ENCODE results near the gene DLG5. TPM values are rescaled to one million over a fixed set of nuclear protein-coding genes. Genes with fewer than 3 reads are reported as not detected.

DLG5 gene
- total and polyA plus RNA-seq, 4 donors, result 10.0 to 70.6 (median 35.4) TPM

DNA sequence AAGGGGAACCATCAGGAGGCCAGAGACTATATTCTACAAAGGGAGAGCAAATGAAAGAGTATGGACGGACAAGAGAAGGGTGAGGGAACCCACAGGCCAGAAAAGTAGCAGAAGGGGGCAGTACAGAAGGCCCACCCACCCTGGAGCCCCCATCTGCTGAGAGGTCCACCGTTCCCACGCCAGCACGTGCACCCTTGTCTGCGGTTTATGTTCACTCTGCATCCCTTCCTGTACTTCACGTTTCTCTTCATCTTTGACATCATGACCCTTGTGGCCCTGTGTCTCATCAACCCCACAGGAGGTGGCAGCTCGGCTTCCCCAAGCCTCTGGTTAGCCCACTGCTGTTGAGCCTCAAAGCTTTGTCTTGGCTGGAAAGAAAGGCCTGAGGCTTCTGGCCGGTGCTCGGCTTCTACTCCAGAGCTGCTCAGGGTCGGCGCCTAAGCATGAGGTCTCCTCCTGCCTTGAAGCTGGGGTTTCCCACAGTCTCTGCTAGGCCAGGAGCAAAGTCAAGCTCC lies 138.0 kb downstream of the DLG5 start:
- H3K4me3 ChIP-seq (ENCODE audit: low read length in 2 of 2), result no peak overlapping the region
- no peaks in the 10 kb centered on the region for H3K27me3 ChIP-seq (ENCODE audit: control insufficient read depth in 1 of 2, insufficient read depth in 2 of 2, low read length in 1 of 2)
- H3K36me3 ChIP-seq (ENCODE audit: control insufficient read depth in 1 of 2, insufficient read depth in 2 of 2, low read length in 1 of 2), result peaks cover 0 to 7% of the 10 kb centered on the region in 2 donors
- intact Hi-C loops (cut with DNase I), result no loop called here
- no peak overlapping the region for H3K27ac ChIP-seq (ENCODE audit: low read depth in 1 of 2, low read length in 2 of 2)
- H3K9me3 ChIP-seq (ENCODE audit: control insufficient read depth, low read length), result no peaks in the 10 kb centered on the region
- WGBS, 2 donors, result 93 to 98% methylated on average over 10 to 11 of the region's 11 CpGs
- no peak for ATAC-seq (ENCODE audit: low FRiP score)
- no peaks in the 10 kb centered on the region for H3K4me1 ChIP-seq (ENCODE audit: control insufficient read depth in 1 of 2, insufficient read depth in 2 of 2, low read length in 2 of 2)
- DNase-seq, result peak in 1 of 2 donors; percentile 14

DNA sequence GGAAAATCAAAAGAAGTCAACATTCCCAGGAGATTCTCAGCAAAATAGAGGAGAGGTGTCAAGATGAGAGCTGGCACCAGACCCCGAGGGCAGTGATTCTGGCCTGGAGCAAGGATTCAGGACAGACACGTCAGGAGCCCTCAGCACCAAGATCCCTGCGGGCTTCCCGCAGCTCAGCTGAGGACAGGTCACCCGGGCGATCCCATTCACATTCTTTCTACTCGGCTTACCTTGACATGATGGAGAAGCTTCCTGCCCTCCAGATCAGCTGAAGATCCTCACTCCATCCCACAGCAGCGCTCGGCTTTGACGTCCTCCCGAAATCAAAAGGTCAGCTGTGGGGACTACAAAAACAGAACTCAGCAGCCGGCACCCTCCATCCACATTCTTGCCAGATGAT lies 139.1 kb downstream of the DLG5 start:
- Histone ChIP-seq H3K27ac (ENCODE audit: low read depth in 1 of 2, low read length in 2 of 2) (no peak overlapping the region), H3K36me3 (ENCODE audit: control insufficient read depth in 1 of 2, insufficient read depth in 2 of 2, low read length in 1 of 2) (peaks cover 0 to 8% of the 10 kb centered on the region in 2 donors), H3K4me3 (ENCODE audit: low read length in 2 of 2) (no peak overlapping the region), H3K4me1 (ENCODE audit: control insufficient read depth in 1 of 2, insufficient read depth in 2 of 2, low read length in 2 of 2) (no peaks in the 10 kb centered on the region), H3K9me3 (ENCODE audit: control insufficient read depth, low read length) (no peaks in the 10 kb centered on the region), H3K27me3 (ENCODE audit: control insufficient read depth in 1 of 2, insufficient read depth in 2 of 2, low read length in 1 of 2) (no peaks in the 10 kb centered on the region)
- DNase-seq (peak in 1 of 2 donors; percentile 32), ATAC-seq (ENCODE audit: low FRiP score) (no peak)
- intact Hi-C loops (cut with DNase I), result no loop called here
- 91 to 94% methylated on average over 12 of the region's 12 CpGs for WGBS, 2 donors

DNA sequence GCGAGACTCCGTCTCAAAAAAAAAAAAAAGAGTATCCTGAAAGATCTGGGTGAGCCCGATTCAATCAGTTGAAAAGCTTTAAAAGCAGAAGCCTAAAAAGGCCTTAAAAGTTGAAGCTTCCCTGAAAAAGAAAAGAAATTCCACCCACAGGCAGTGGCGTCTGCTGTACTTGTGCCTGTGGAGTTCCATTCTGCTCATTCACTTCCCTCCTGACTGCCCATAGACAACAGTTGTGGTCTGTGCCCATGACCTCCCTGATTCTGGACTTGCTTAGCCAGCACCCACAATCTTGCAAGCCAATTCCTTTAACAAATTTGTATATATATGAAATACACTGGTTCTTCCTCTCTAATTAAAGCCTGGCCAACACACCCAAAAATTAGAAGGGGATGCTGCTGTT lies 141.7 kb downstream of the DLG5 start:
- H3K4me1 ChIP-seq (ENCODE audit: control insufficient read depth in 1 of 2, insufficient read depth in 2 of 2, low read length in 2 of 2), result no peaks in the 10 kb centered on the region
- H3K27ac ChIP-seq (ENCODE audit: low read depth in 1 of 2, low read length in 2 of 2), result no peak overlapping the region
- no peak overlapping the region for H3K4me3 ChIP-seq (ENCODE audit: low read length in 2 of 2)
- peaks cover 0 to 2% of the 10 kb centered on the region in 2 donors for H3K36me3 ChIP-seq (ENCODE audit: control insufficient read depth in 1 of 2, insufficient read depth in 2 of 2, low read length in 1 of 2)
- ATAC-seq (ENCODE audit: low FRiP score) (no peak), DNase-seq (no peak)
- no peaks in the 10 kb centered on the region for H3K27me3 ChIP-seq (ENCODE audit: control insufficient read depth in 1 of 2, insufficient read depth in 2 of 2, low read length in 1 of 2)
- no peaks in the 10 kb centered on the region for H3K9me3 ChIP-seq (ENCODE audit: control insufficient read depth, low read length)
- intact Hi-C loops (cut with DNase I), result no loop called here
- 89% methylated on average over 4 of the region's 4 CpGs for WGBS, 2 donors

DNA sequence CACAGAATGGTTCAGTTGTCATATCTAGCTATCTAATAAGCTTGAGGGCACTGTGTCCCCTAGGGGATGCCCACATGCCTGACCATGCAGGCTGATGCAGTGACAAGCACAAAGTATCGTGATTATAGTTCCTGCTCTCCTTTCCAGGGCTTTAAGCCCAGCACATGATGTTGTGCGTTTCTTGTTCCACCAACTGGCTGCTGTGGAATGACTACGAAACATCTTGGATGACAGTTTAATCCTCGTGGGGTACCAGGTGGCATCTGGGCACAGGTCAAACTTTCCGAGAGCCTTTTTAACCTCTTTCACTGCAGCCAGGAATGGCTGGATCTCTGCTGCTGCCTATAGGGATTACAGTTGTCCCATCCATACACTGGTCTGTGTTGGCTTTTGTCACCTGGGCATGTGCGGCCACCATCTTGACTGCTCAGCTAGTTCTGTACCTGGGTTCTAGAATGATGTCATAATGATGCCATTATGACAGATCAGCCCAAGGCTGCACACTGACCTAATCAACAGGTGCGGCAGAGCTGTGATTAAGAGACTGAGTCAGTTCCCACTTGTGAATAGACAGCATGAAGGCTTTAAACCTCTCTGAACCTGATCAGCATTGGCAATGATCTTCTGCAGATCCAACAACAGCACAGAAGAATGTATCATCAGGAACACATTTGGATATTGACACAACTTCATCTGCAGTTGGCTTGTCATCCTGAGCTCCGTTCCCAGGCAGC lies 144.1 kb downstream of the DLG5 start:
- WGBS, 2 donors, result 94 to 96% methylated on average over 8 of the region's 8 CpGs
- no peak for DNase-seq
- H3K27ac ChIP-seq (ENCODE audit: low read depth in 1 of 2, low read length in 2 of 2), result no peak overlapping the region
- peaks cover 0 to 2% of the 10 kb centered on the region in 2 donors for H3K36me3 ChIP-seq (ENCODE audit: control insufficient read depth in 1 of 2, insufficient read depth in 2 of 2, low read length in 1 of 2)
- intact Hi-C loops (cut with DNase I), result no loop called here
- H3K4me1 ChIP-seq (ENCODE audit: control insufficient read depth in 1 of 2, insufficient read depth in 2 of 2, low read length in 2 of 2), result no peaks in the 10 kb centered on the region
- H3K4me3 ChIP-seq (ENCODE audit: low read length in 2 of 2), result no peak overlapping the region
- ATAC-seq (ENCODE audit: low FRiP score), result no peak
- no peaks in the 10 kb centered on the region for H3K27me3 ChIP-seq (ENCODE audit: control insufficient read depth in 1 of 2, insufficient read depth in 2 of 2, low read length in 1 of 2)
- peaks cover 1% of the 10 kb centered on the region for H3K9me3 ChIP-seq (ENCODE audit: control insufficient read depth, low read length)

DNA sequence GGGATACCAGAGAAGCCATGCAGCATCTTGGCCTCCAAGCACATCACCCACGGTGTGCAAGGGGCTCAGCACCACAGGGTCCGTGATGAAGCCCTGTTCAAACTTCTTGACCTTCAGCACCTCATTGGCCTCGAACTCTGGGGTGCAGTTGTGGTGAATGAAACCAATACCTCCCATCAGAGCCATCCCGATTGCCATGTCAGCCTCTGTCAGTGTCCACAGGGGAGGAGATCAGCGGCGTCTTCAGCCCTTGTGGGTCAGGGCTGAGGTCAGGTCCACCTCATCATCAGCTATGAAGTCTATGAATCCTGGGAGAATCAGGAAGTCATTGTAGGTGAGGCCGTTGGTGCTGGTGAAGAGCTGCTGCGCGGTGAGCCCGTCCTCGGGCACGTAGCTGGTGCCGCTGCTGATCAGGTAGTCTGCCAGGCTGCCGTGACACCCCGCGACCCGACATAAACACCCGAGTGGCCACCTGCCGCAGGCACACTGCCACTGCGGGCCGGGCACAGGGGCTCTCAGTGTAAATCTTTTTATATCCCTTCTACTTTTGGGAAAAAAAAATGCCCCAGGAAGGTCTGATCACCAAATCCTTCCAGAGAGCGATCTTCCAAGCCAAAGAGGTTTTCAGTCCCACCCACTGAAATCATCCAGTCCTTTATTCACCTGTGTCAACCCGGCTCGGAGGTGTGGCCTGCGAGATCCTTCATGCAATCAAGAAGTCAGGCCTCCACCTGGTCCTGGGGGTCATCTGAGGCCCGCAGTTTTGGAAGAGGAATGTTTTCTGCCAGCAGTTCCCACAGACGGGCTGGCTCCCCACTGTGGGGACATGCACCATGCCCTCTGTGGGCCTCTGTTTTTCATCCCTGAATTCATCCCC lies 144.9 kb downstream of the DLG5 start:
- H3K27me3 ChIP-seq (ENCODE audit: control insufficient read depth in 1 of 2, insufficient read depth in 2 of 2, low read length in 1 of 2), result no peaks in the 10 kb centered on the region
- ATAC-seq (ENCODE audit: low FRiP score), result no peak
- peaks cover 0 to 2% of the 10 kb centered on the region in 2 donors for H3K36me3 ChIP-seq (ENCODE audit: control insufficient read depth in 1 of 2, insufficient read depth in 2 of 2, low read length in 1 of 2)
- WGBS, 2 donors, result 94 to 97% methylated on average over 27 of the region's 27 CpGs
- H3K9me3 ChIP-seq (ENCODE audit: control insufficient read depth, low read length), result peaks cover 1% of the 10 kb centered on the region
- H3K27ac ChIP-seq (ENCODE audit: low read depth in 1 of 2, low read length in 2 of 2), result no peak overlapping the region
- intact Hi-C loops (cut with DNase I), result no loop called here
- DNase-seq, result peak in 1 of 2 donors; percentile 34
- H3K4me3 ChIP-seq (ENCODE audit: low read length in 2 of 2), result no peak overlapping the region
- H3K4me1 ChIP-seq (ENCODE audit: control insufficient read depth in 1 of 2, insufficient read depth in 2 of 2, low read length in 2 of 2), result no peaks in the 10 kb centered on the region

DNA sequence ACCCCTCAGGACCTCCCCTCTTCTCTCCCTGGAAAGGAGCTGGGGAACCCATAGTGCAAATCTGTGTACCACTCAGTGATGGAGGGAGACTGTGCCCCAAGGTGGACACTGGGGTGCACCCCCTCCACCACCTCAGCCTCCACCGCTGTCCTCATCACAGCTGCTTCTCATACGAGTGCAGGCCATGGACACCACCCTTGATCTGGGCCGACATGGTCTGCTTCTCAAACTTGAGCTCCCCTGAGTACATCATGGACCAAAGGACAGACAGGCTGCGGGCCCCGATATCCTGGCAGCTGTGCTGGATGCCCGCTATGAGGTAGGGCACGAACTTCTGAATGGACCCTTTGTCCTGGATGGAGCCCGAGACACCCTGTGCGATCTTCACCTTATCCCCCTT lies 146.4 kb downstream of the DLG5 start:
- DNase-seq (no peak), ATAC-seq (ENCODE audit: low FRiP score) (no peak)
- 96 to 99% methylated on average over 9 of the region's 9 CpGs for WGBS, 2 donors
- Histone ChIP-seq H3K9me3 (ENCODE audit: control insufficient read depth, low read length) (peaks cover 1% of the 10 kb centered on the region), H3K27ac (ENCODE audit: low read depth in 1 of 2, low read length in 2 of 2) (no peak overlapping the region), H3K36me3 (ENCODE audit: control insufficient read depth in 1 of 2, insufficient read depth in 2 of 2, low read length in 1 of 2) (peaks cover 0 to 2% of the 10 kb centered on the region in 2 donors), H3K4me3 (ENCODE audit: low read length in 2 of 2) (no peak overlapping the region), H3K4me1 (ENCODE audit: control insufficient read depth in 1 of 2, insufficient read depth in 2 of 2, low read length in 2 of 2) (no peaks in the 10 kb centered on the region), H3K27me3 (ENCODE audit: control insufficient read depth in 1 of 2, insufficient read depth in 2 of 2, low read length in 1 of 2) (no peaks in the 10 kb centered on the region)
- intact Hi-C loops (cut with DNase I), result no loop called here

DNA sequence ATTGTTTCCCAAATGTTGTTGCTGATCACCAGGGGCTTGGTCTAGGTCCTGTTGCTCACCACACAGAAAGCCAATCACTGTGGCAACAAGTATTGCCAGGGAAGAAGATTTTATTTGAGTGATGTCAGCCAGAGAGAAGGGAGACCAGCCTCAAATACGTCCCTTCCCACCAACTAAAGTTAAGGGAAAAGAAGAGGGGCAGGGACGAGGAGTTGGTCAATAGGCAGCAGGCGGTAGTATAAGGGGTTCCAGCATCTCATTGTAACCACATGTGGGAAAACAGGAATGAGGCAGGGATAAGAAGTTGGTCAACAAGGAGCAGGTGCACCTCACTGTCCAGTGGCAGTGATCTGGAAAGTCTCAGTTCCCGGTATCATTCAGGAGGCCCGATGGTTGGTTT lies 150.1 kb downstream of the DLG5 start:
- no peak for DNase-seq
- Histone ChIP-seq H3K4me1 (ENCODE audit: control insufficient read depth in 1 of 2, insufficient read depth in 2 of 2, low read length in 2 of 2) (no peaks in the 10 kb centered on the region), H3K4me3 (ENCODE audit: low read length in 2 of 2) (no peak overlapping the region), H3K27ac (ENCODE audit: low read depth in 1 of 2, low read length in 2 of 2) (no peak overlapping the region), H3K36me3 (ENCODE audit: control insufficient read depth in 1 of 2, insufficient read depth in 2 of 2, low read length in 1 of 2) (no peaks in the 10 kb centered on the region), H3K27me3 (ENCODE audit: control insufficient read depth in 1 of 2, insufficient read depth in 2 of 2, low read length in 1 of 2) (no peaks in the 10 kb centered on the region), H3K9me3 (ENCODE audit: control insufficient read depth, low read length) (peaks cover 1% of the 10 kb centered on the region)
- intact Hi-C loops (cut with DNase I), result no loop called here
- ATAC-seq (ENCODE audit: low FRiP score), result no peak
- 90 to 98% methylated on average over 5 of the region's 5 CpGs for WGBS, 2 donors

DNA sequence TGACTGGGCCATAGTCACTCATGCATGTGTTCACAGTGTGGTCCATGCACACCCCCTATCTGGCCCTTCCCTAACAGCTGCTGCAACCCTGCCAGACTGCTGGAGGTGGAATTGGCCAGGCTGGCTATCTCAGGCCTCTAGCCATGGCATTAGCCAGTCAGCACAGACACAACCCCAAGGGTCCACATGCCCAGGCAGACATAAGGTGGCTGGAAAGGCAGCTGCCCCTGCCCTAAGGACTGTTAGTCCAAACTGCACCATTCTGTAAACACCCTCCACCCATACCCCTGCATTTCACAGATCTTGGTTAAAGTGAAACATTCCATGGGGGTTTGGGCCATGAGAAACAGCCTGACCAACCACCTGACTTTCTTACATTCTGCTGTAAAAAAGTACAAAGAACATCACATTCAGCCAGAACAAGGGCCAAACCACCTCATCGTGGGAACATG lies 151.6 kb downstream of the DLG5 start:
- no peak for DNase-seq
- intact Hi-C loops (cut with DNase I), result no loop called here
- Histone ChIP-seq H3K36me3 (ENCODE audit: control insufficient read depth in 1 of 2, insufficient read depth in 2 of 2, low read length in 1 of 2) (no peaks in the 10 kb centered on the region), H3K4me1 (ENCODE audit: control insufficient read depth in 1 of 2, insufficient read depth in 2 of 2, low read length in 2 of 2) (no peaks in the 10 kb centered on the region), H3K27me3 (ENCODE audit: control insufficient read depth in 1 of 2, insufficient read depth in 2 of 2, low read length in 1 of 2) (no peaks in the 10 kb centered on the region), H3K4me3 (ENCODE audit: low read length in 2 of 2) (no peak overlapping the region), H3K9me3 (ENCODE audit: control insufficient read depth, low read length) (peaks cover 1% of the 10 kb centered on the region), H3K27ac (ENCODE audit: low read depth in 1 of 2, low read length in 2 of 2) (no peak overlapping the region)
- no peak for ATAC-seq (ENCODE audit: low FRiP score)
- WGBS, 2 donors, result 20 to 29% methylated on average over 1 of the region's 1 CpG
